ENCODE data around the gene NBEAL2.

DNA sequence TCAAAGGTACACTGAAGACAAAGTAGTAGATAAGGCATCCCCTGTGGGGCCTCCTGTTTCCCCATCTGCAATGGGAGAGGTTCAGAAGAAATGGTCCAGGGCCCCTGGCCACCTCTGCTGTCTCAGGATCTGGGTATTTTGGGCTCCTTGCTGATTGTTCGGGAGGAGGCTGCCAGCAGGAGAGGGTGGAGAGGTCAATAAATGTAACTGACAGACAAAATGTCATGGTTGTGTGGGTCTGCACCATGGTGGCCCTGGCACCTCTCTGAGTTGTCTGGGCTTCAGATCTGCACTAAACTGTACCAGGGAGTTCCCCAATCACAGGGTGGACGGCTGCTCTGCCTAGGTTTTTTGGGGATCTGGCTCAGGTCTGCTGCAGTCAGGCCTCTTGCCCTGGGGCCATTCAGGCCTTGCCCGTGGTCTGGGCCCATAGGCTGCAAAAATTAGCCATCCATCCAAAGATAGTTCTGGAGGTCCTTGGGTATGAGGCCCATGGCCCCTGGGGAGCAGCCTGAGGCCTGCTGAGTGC, 7.4 kb downstream of the NBEAL2 start:
- TF ChIP-seq, protein P1, sequence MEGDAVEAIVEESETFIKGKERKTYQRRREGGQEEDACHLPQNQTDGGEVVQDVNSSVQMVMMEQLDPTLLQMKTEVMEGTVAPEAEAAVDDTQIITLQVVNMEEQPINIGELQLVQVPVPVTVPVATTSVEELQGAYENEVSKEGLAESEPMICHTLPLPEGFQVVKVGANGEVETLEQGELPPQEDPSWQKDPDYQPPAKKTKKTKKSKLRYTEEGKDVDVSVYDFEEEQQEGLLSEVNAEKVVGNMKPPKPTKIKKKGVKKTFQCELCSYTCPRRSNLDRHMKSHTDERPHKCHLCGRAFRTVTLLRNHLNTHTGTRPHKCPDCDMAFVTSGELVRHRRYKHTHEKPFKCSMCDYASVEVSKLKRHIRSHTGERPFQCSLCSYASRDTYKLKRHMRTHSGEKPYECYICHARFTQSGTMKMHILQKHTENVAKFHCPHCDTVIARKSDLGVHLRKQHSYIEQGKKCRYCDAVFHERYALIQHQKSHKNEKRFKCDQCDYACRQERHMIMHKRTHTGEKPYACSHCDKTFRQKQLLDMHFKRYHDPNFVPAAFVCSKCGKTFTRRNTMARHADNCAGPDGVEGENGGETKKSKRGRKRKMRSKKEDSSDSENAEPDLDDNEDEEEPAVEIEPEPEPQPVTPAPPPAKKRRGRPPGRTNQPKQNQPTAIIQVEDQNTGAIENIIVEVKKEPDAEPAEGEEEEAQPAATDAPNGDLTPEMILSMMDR (conservative IDR thresholded peaks at IDR 0.05; ENCODE audit: low read depth, low read length), result no peak
- no peak for TF ChIP-seq EZH2 (IDR thresholded peaks at IDR 0.05; ENCODE audit: low read length, unreplicated experiment)

Measured in PC-3 (cell line).